Measurements from ENCODE around the gene RABGGTA.

The RABGGTA gene

GRCh38 chr14:24314377-24315193 lies 43.2 kb upstream of the RABGGTA start:
- Mint-ChIP-seq H3K36me3 (ENCODE audit: low read depth) (peaks cover 7% of the 10 kb centered on the region), H3K27me3 (ENCODE audit: low read depth) (peaks cover 8% of the 10 kb centered on the region), H3K4me3 (no peak overlapping the region), H3K4me1 (no peaks in the 10 kb centered on the region), H3K27ac (peak overlapping the region in 1 of 3 experiments; percentile 33), H3K9me3 (no peaks in the 10 kb centered on the region)
- TF ChIP-seq, protein P1, sequence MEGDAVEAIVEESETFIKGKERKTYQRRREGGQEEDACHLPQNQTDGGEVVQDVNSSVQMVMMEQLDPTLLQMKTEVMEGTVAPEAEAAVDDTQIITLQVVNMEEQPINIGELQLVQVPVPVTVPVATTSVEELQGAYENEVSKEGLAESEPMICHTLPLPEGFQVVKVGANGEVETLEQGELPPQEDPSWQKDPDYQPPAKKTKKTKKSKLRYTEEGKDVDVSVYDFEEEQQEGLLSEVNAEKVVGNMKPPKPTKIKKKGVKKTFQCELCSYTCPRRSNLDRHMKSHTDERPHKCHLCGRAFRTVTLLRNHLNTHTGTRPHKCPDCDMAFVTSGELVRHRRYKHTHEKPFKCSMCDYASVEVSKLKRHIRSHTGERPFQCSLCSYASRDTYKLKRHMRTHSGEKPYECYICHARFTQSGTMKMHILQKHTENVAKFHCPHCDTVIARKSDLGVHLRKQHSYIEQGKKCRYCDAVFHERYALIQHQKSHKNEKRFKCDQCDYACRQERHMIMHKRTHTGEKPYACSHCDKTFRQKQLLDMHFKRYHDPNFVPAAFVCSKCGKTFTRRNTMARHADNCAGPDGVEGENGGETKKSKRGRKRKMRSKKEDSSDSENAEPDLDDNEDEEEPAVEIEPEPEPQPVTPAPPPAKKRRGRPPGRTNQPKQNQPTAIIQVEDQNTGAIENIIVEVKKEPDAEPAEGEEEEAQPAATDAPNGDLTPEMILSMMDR (IDR thresholded peaks at IDR 0.05; ENCODE audit: unreplicated experiment in 3 of 3) = no peak

- H3K9me3 Mint-ChIP-seq = no peaks in the 10 kb centered on the region
- no peak overlapping the region for H3K4me3 Mint-ChIP-seq
- H3K4me1 Mint-ChIP-seq = no peaks in the 10 kb centered on the region
- H3K27me3 Mint-ChIP-seq (ENCODE audit: low read depth) = peaks cover 4% of the 10 kb centered on the region
- TF ChIP-seq, protein P1 (IDR thresholded peaks at IDR 0.05; ENCODE audit: unreplicated experiment in 3 of 3) = no peak
- peak overlapping the region in 1 of 3 experiments; percentile 33 for H3K27ac Mint-ChIP-seq
- H3K36me3 Mint-ChIP-seq (ENCODE audit: low read depth) = peaks cover 7% of the 10 kb centered on the region
Measured at GRCh38 chr14:24313913-24314312, 42.5 kb upstream of the RABGGTA start.

GRCh38 chr14:24312736-24313507 lies 41.5 kb upstream of the RABGGTA start:
- Mint-ChIP-seq H3K27me3 (ENCODE audit: low read depth) (no peaks in the 10 kb centered on the region), H3K4me1 (peaks cover 4% of the 10 kb centered on the region), H3K4me3 (no peak overlapping the region), H3K36me3 (ENCODE audit: low read depth) (peaks cover 10% of the 10 kb centered on the region), H3K27ac (no peak overlapping the region), H3K9me3 (no peaks in the 10 kb centered on the region)
- TF ChIP-seq, protein P1 (IDR thresholded peaks at IDR 0.05; ENCODE audit: unreplicated experiment in 3 of 3) = no peak

DNA sequence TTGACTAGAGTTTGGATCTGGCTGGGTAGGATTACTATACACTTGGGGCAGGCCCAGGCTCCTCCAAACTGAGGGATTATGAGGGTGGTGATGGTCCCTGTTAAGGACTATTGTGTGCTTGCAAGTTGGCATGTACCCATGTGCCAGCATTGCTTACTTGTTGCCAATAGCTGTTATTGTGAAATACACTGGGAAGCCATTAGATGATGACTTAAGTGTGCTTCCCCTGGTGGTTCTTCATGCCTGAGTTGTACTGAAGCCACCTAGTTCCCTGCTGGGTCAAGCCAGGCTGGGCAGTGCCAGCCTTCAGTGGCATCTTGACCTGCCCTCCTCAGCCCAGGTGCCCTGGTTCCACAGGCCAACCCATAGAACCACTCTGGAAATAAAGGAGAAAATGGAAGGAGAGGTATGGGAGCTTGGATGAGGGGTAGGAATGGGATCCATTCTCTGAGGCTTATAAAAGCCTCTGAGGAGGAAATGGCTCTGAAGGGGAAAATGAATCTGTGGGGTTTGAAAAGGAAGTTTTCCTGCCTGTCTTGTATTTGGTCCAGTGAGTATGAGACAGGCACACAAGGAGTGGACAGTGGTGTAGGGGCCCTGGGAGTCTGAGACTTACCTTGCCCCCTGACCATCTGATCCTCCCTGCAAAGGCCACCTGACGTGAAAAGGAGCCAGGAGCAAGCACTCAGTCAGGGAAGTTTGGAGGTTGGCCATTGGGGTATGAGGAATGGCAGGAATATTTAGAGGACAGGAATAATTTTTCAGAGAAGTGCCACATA lies 40.6 kb upstream of the RABGGTA start:
- Mint-ChIP-seq H3K36me3 (ENCODE audit: low read depth) (peaks cover 11% of the 10 kb centered on the region), H3K27me3 (ENCODE audit: low read depth) (no peaks in the 10 kb centered on the region)

More for the DNA sequence above, 40.6 kb upstream of the RABGGTA start:
- Mint-ChIP-seq H3K4me1 (peaks cover 5% of the 10 kb centered on the region), H3K27ac (no peak overlapping the region), H3K4me3 (no peak overlapping the region), H3K9me3 (no peaks in the 10 kb centered on the region)
- TF ChIP-seq, protein P1 (IDR thresholded peaks at IDR 0.05; ENCODE audit: unreplicated experiment in 3 of 3) = no peak

All from nephron (organoid).